K562 (cell line): Measurements from ENCODE around the gene UBXN10. TPM values are rescaled to one million over a fixed set of nuclear protein-coding genes. Genes with fewer than 3 reads are reported as not detected.

Source experiments
- ATAC-seq: fragments of 200-7000 bp; cut with Tn5 transposase; 3 replicates; pipeline ENCODE4 v1.9.1; 2020; ENCODE audit warnings: moderate library complexity
- BruUV-seq: library from RNA; stranded (reverse); fragments of 400-500 nt; replicated peaks from 2 replicates; lab custom pipeline; 2021; lab: Mats Ljungman, UMichigan
- CTCF ChIA-PET: fragments of 300-600 bp; formaldehyde crosslinking; extraction: SDS; loops from one replicate; lab custom pipeline; 2021; ENCODE audit warnings: low intra/inter-chr PET ratio; lab: Yijun Ruan, JAX
- POLR2A ChIA-PET: fragments of 300-600, 350-650 bp; sonication (Branson Sonifier 250); formaldehyde crosslinking; extraction: SDS; loops from one replicate; lab custom pipeline; 2021; ENCODE audit warnings: antibody characterized with exemption, inconsistent platforms; lab: Yijun Ruan, JAX
- DNase-seq, 4 experiments: peaks; one replicate each; pipeline versions ENCODE4 v3.0.0 to v3.0.0-alpha.2; 2011 to 2018; ENCODE audit warnings: low spot score in 3 of 4, mixed read lengths in 3 of 4; ENCODE audit errors: extremely low read depth in 1 of 4
- FAIRE-seq: peaks from 2 replicates; lab custom pipeline; 2011; peaks lifted over from hg19 to GRCh38; lab: Jason Lieb, UNC
- H2AFZ ChIP-seq: 2 replicates; pipeline ENCODE4 v1.6.0; 2011; ENCODE audit warnings: low read depth, low read length, control low read depth, inconsistent platforms
- H3K27ac ChIP-seq: fragments of 200-600 bp; 3 replicates; pipeline ENCODE4 v1.8.0; 2011; ENCODE audit warnings: low read depth, mild to moderate bottlenecking, control low read depth, inconsistent platforms, low read length, moderate library complexity, mixed read lengths; ENCODE audit errors: extremely low read depth
- H3K27me3 ChIP-seq, 2 experiments: fragments of 300-600 bp in 1 of 2; 2 replicates in 1 of 2; 3 replicates in 1 of 2; pipeline versions ENCODE4 v1.6.0 to v1.8.0; 2011; ENCODE audit warnings: inconsistent platforms in 2 of 2, low read length in 2 of 2, mild to moderate bottlenecking in 1 of 2, mixed read lengths in 1 of 2, moderate library complexity in 1 of 2; ENCODE audit not compliant: control insufficient read depth in 2 of 2, insufficient read depth in 2 of 2
- H3K36me3 ChIP-seq: fragments of 300-600 bp; 3 replicates; pipeline ENCODE4 v1.8.0; 2011; ENCODE audit warnings: mild to moderate bottlenecking, low read length, inconsistent platforms; ENCODE audit not compliant: control insufficient read depth, insufficient read depth
- H3K4me1 ChIP-seq, 2 experiments: fragments of 200-600 bp in 1 of 2; replicated peaks in 1 of 2; 2 replicates in 1 of 2; 3 replicates in 1 of 2; pipeline versions ENCODE4 v1.5.1 to v1.8.0; 2011; ENCODE audit warnings: inconsistent platforms in 2 of 2, low read length in 2 of 2, mild to moderate bottlenecking in 1 of 2, mixed read lengths in 1 of 2, moderate library complexity in 1 of 2; ENCODE audit not compliant: control insufficient read depth in 2 of 2, insufficient read depth in 2 of 2
- H3K4me2 ChIP-seq: 2 replicates; pipeline ENCODE4 v1.6.1; 2011; ENCODE audit warnings: low read length, control low read depth, inconsistent platforms, mixed read lengths; ENCODE audit not compliant: insufficient read depth
- H3K4me3 ChIP-seq: fragments of 200-600 bp; sonication (generic), shearing (Covaris generic); 2 replicates; pipeline ENCODE4 v1.5.1; 2016; ENCODE audit warnings: control low read depth, inconsistent platforms
- H3K79me2 ChIP-seq: fragments of 200-600 bp; 3 replicates; pipeline ENCODE4 v1.8.0; 2011; ENCODE audit warnings: low read length, inconsistent platforms; ENCODE audit not compliant: control insufficient read depth, insufficient read depth
- H3K9ac ChIP-seq, 2 experiments: 2 replicates each; pipeline versions ENCODE4 v1.6.0 to v1.6.1; 2011; ENCODE audit warnings: low read depth in 2 of 2, low read length in 2 of 2, control low read depth in 1 of 2, inconsistent platforms in 1 of 2, mild to moderate bottlenecking in 1 of 2, mixed read lengths in 1 of 2; ENCODE audit not compliant: insufficient read depth in 1 of 2
- H3K9me1 ChIP-seq: one replicate; pipeline ENCODE4 v1.6.0; 2011; ENCODE audit warnings: inconsistent platforms, mild to moderate bottlenecking, low read length, moderate library complexity; ENCODE audit not compliant: control insufficient read depth, insufficient read depth
- H3K9me3 ChIP-seq: replicated peaks from 2 replicates; pipeline ENCODE4 v1.5.1; 2011; ENCODE audit warnings: low read depth, low read length, inconsistent platforms; ENCODE audit not compliant: control insufficient read depth, insufficient read depth
- H4K20me1 ChIP-seq: replicated peaks from 2 replicates; pipeline ENCODE4 v1.6.1; 2011; ENCODE audit warnings: low read length, inconsistent platforms, mixed read lengths; ENCODE audit not compliant: control insufficient read depth, insufficient read depth
- ZBTB7A ChIP-seq: IDR thresholded peaks from 2 replicates; pipeline ENCODE4 v1.6.1; 2011; ENCODE audit warnings: low read depth, mild to moderate bottlenecking, low read length, moderate library complexity, borderline replicate concordance; ENCODE audit not compliant: control insufficient read depth
- ZNF57 ChIP-seq: fragments of 450-650 bp; formaldehyde crosslinking; IDR thresholded peaks from 2 replicates; pipeline ENCODE4 v1.4.0; 2020; ENCODE audit warnings: mild to moderate bottlenecking, moderate library complexity
- WGBS: fragments of 100-300 bp; shearing (Covaris generic); methylation state at CpG from one replicate; pipeline ENCODE4 v1.1.6; 2016; ENCODE audit warnings: low coverage, mixed read lengths; ENCODE audit not compliant: insufficient coverage; ENCODE audit errors: missing lambda C conversion rate; 5-methylcytosine and 5-hydroxymethylcytosine counted together
- in situ Hi-C: fragments of 300-500 bp; cut with MboI; formaldehyde crosslinking; loops from 4 replicates; pipeline ENCODE4 v1.15.0; 2018; ENCODE audit warnings: inconsistent platforms, mixed read lengths
- intact Hi-C: fragments of 100-400 bp; cut with micrococcal nuclease; formaldehyde crosslinking; loops from 2 replicates; pipeline ENCODE4 v1.14.2; 2022
- polyA plus RNA-seq, 8 experiments: library from polyadenylated mRNA; depleted of rRNA in 4 of 8; stranded (reverse) in 5 of 8; unstranded in 3 of 8; fragments of >200 nt; fragmentation: Nextera tagmentation in 2 of 8; fragmentation: Illumina TruSeq in 1 of 8; extraction: Ambion mirVana in 2 of 8; extraction: Trizol in 1 of 8; gene quantifications; 2 replicates each; pipeline versions ENCODE4 v1.2.1 to v1.2.3, GENCODE V29; 2011 to 2014; ENCODE audit warnings: inconsistent platforms in 1 of 8, missing spikeins in 1 of 8
- total RNA-seq, 7 experiments: library from RNA; depleted of rRNA in 6 of 7; stranded (reverse); fragments of >200 nt in 6 of 7; fragmentation: Illumina TruSeq in 2 of 7; extraction: Trizol in 2 of 7; gene quantifications; 2 replicates each; pipeline versions ENCODE4 v1.2.1 to v1.2.3, GENCODE V29; 2011 to 2021; ENCODE audit warnings: low replicate concordance in 1 of 7
- TF ChIP-seq, protein P1 (sequence below): fragments of 450-650 bp; IDR thresholded peaks from 2 replicates; pipeline ENCODE4 v1.6.1; 2016

The UBXN10 gene
- total and polyA plus RNA-seq, 9 of the 15 experiments (the other 6 are each of a cell fraction or from before 2014, with no cell fraction given) = 10.7 to 17.7 (median 13.6) TPM

DNA sequence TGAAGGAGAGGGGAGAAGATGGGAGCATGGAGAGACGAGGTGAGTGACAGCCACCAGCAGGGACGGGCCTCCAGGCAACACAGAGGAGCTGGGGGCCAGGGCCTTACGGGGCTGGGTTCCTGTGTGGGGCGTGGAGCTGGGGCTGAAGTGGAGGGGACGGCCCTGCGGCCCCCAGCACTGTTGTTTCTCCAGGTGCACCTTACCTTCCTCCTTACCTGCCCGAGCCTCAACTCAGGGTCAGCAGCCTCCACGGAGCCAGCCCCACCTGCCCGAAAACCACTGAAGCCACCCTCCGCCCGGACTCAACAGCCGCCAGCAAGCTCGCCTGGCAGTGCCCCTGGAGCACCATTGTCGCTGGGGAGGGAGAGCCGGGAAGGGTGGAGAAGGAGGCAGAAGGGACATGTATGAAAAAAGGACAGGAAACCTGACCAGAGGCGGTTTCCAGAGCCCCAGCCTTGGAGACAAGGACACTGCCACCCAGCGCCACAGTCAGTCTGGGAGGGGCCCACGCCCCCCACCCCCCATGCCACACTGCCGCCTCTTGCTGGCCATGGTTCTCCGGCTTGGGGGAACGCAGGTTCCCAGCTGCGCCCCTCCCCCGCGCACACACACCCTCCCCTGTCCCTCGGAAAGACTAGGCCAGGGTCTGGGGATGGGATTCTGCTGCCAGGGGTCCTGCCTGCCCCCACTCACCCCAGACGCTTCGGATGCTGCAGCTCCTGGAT lies 36.1 kb upstream of the UBXN10 start:
- Histone ChIP-seq H3K9ac (peak overlapping the region in 1 of 2 experiments; percentile 26; a peak in 1 of 4 replicates), H2AFZ (no peak overlapping the region), H3K27ac (no peak overlapping the region), H3K9me3 (no peaks in the 10 kb centered on the region), H3K36me3 (no peaks in the 10 kb centered on the region), H3K4me2 (no peak overlapping the region), H3K27me3 (peaks cover 2 to 24% of the 10 kb centered on the region in 2 experiments; a peak in 3 of 5 replicates), H3K4me3 (no peak overlapping the region), H3K79me2 (no peaks in the 10 kb centered on the region), H3K4me1 (peaks cover 0 to 26% of the 10 kb centered on the region in 2 experiments; a peak in 3 of 5 replicates), H3K9me1 (no peaks in the 10 kb centered on the region), H4K20me1 (no peaks in the 10 kb centered on the region)
- in situ Hi-C loops = loop anchor here (5.0 kb wide), 1 partner anchor 237 kb away; no protein-coding TSS in a partner anchor
- ChIA-PET CTCF (interaction anchor here (0.8 kb wide), 1 partner anchor 49 kb away, joined by 3 read pairs; no protein-coding TSS in a partner anchor), POLR2A (interaction anchor here (0.7 to 1.9 kb wide), 2 partner anchors 18 to 23 kb away, joined by 3 to 5 read pairs; no protein-coding TSS in a partner anchor)
- TF ChIP-seq, protein P1, sequence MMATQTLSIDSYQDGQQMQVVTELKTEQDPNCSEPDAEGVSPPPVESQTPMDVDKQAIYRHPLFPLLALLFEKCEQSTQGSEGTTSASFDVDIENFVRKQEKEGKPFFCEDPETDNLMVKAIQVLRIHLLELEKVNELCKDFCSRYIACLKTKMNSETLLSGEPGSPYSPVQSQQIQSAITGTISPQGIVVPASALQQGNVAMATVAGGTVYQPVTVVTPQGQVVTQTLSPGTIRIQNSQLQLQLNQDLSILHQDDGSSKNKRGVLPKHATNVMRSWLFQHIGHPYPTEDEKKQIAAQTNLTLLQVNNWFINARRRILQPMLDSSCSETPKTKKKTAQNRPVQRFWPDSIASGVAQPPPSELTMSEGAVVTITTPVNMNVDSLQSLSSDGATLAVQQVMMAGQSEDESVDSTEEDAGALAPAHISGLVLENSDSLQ = peak; percentile 26; the same call in 1 of the 2 replicates
- TF ChIP-seq ZBTB7A = peak; percentile 20; the same call in 1 of the 2 replicates
- no peak for TF ChIP-seq ZNF57
- no TSS peak for BruUV-seq
- intact Hi-C loops = no loop called here
- FAIRE-seq = no peak
- no peak for ATAC-seq
- WGBS = 18% methylated on average over 23 of the region's 27 CpGs
- DNase-seq = no peak
